Endothelial cell of coronary artery (primary cell): ENCODE measurements around the gene RC3H1. TPM values are rescaled to one million over a fixed set of nuclear protein-coding genes. Genes with fewer than 3 reads are reported as not detected.

ENCODE experiments used
- total RNA-seq: library from RNA; depleted of rRNA; stranded (reverse); fragments of >200 nt; gene quantifications from 2 replicates; pipeline ENCODE4 v1.2.3, GENCODE V29; 2014

The RC3H1 gene
- 13.5 and 17.5 TPM in 2 replicates for total RNA-seq

DNA sequence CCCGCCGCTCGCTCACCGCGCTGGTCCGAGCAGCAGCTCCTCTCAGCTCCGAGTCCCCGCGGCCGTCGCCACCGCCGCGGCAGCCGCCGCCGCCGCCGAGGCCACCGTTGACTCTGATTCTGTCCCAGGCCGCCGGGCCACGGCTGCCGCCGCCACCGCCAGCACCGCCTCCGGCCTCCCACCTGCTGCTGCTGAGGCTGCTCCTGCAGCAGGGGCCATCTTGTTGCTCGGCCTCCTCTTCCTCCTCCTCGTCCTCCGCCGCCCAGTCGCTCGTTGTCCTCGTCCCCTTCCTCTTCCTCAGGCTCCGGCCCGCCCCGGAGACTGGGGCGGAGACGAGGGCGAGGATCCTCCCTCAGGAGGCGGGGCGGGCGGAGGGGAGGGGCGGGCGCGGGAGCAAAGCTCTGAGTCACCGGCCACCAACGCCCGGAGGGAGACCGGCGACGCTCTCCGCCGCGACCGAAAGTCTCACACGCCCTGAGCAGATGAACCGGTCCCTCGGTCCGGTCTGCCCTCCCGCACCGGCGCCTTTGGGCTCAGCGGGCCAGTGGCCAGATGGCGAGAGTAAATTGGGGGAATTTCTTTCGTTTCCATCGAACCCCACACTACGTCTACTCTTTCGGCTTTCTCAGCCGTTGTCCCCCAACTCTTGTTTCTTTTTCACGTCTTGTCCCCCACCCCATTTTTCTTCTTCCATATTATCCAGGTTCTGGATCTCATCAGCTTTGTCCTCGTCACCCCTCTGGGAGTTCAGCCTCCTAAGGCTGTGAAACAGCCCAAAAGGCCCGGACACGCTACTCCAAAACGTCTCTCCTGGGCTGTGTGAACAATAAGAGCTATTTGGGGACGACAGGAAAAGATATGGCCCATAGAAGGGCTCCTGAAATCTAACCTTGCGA is at the start of gene RC3H1:
Gene RC3H1 (minus strand): TSS at position 278 of the 896 bp plus-strand sequence. CDS start 29,372 bp downstream, outside the sequence.

DNA sequence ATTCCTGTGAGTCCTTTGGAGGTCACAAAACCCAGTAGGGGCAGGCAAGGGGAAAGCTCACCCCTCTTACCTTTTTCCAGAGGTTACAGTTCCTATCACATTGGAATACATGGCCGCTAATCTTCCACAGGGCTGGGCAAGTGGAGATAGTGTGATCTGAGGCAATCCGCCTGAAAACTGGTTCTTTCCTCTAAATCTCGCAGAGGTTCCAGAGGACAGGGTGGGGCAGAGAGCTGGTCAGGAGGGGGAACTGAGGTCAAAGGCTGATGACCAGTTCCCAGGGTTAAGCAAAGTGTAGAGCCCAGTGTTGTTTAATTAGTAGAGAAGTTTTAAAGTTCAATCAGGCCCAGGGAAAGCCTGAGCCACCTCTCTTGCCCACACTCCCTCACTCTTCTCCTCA is 105.0 kb downstream of the RC3H1 start, which contains the start of gene SERPINC1:
Gene SERPINC1 (minus strand): TSS at position 179 of the 400 bp plus-strand sequence. CDS start 68 bp downstream, at position 111.

Other genes starting within 250 kb of the RC3H1 start
- 15.0 and 17.1 TPM in 2 replicates for gene DARS2, start 197.7 kb downstream of the RC3H1 start, total RNA-seq
- gene CENPL, start 197.5 kb downstream of the RC3H1 start, total RNA-seq: 9.9 and 18.2 TPM in 2 replicates
- gene GAS5, start 154.4 kb downstream of the RC3H1 start, total RNA-seq: 439 and 469 TPM in 2 replicates
- 2.8 and 6.3 TPM in 2 replicates for gene ZBTB37, start 154.0 kb downstream of the RC3H1 start, total RNA-seq
- not detected in 2 replicates for gene SERPINC1, start 105.0 kb downstream of the RC3H1 start, total RNA-seq
- gene RABGAP1L, start 137.2 kb upstream of the RC3H1 start, total RNA-seq: 23.3 and 33.7 TPM in 2 replicates